IMR-90 (cell line): ENCODE measurements around the gene ACADS. TPM values are rescaled to one million over a fixed set of nuclear protein-coding genes. Genes with fewer than 3 reads are reported as not detected.

Experiments used
- ATAC-seq: fragments of 200-7000 bp; cut with Tn5 transposase; 2 replicates; pipeline ENCODE4 v1.9.1; 2020; ENCODE audit warnings: low read depth, mild to moderate bottlenecking, moderate library complexity
- BruUV-seq: library from RNA; stranded (reverse); fragments of 400-500 nt; replicated peaks from 2 replicates; lab custom pipeline; 2021; lab: Mats Ljungman, UMichigan
- CTCF ChIA-PET: fragments of 300-600 bp; formaldehyde crosslinking; extraction: SDS; loops from one replicate; lab custom pipeline; 2021; ENCODE audit warnings: antibody characterized with exemption; lab: Yijun Ruan, JAX
- POLR2A ChIA-PET: fragments of 300-600 bp; sonication (Branson Sonifier 250); formaldehyde crosslinking; loops from one replicate; lab custom pipeline; 2022; ENCODE audit warnings: antibody characterized with exemption; ENCODE audit not compliant: unreplicated experiment; lab: Charles Lee
- DNase-seq: peaks from one replicate; pipeline ENCODE4 v3.0.0; 2013
- H2AFZ ChIP-seq: replicated peaks from 2 replicates; pipeline ENCODE3; 2013; ENCODE audit warnings: low read length, mild to moderate bottlenecking; ENCODE audit not compliant: poor library complexity
- H2AK5ac ChIP-seq: 2 replicates; pipeline ENCODE4 v1.6.1; 2013; ENCODE audit warnings: low read depth, low read length, inconsistent platforms
- H2AK9ac ChIP-seq: replicated peaks from 2 replicates; pipeline ENCODE3; 2013; ENCODE audit warnings: mild to moderate bottlenecking, low read depth, low read length, moderate library complexity; ENCODE audit not compliant: poor library complexity
- H2BK120ac ChIP-seq: 2 replicates; pipeline ENCODE4 v1.6.1; 2013; ENCODE audit warnings: low read depth, low read length, inconsistent platforms
- H2BK15ac ChIP-seq: 3 replicates; pipeline ENCODE4 v1.6.1; 2013; ENCODE audit warnings: low read depth, low read length, inconsistent platforms
- H2BK20ac ChIP-seq: 2 replicates; pipeline ENCODE4 v1.6.1; 2013; ENCODE audit warnings: low read depth, mild to moderate bottlenecking, inconsistent platforms, low read length, moderate library complexity
- H2BK5ac ChIP-seq: 2 replicates; pipeline ENCODE4 v1.6.1; 2013; ENCODE audit warnings: mild to moderate bottlenecking, low read depth, low read length, inconsistent platforms; ENCODE audit not compliant: poor library complexity, severe bottlenecking
- H3K14ac ChIP-seq: replicated peaks from 2 replicates; pipeline ENCODE4 v1.6.1; 2013; ENCODE audit warnings: low read depth, low read length, inconsistent platforms
- H3K18ac ChIP-seq: 2 replicates; pipeline ENCODE4 v1.6.1; 2013; ENCODE audit warnings: low read depth, low read length, control low read depth
- H3K23ac ChIP-seq: 2 replicates; pipeline ENCODE4 v1.6.1; 2013; ENCODE audit warnings: low read depth, low read length, inconsistent platforms
- H3K27ac ChIP-seq: 2 replicates; pipeline ENCODE4 v1.5.1; 2013; ENCODE audit warnings: mild to moderate bottlenecking, control low read depth, low read length; ENCODE audit not compliant: insufficient read depth
- H3K27me3 ChIP-seq: 2 replicates; pipeline ENCODE4 v1.6.1; 2013; ENCODE audit warnings: low read length; ENCODE audit not compliant: control insufficient read depth, insufficient read depth
- H3K36me3 ChIP-seq: 2 replicates; pipeline ENCODE4 v1.6.1; 2013; ENCODE audit warnings: low read length, mixed read lengths; ENCODE audit not compliant: control insufficient read depth, insufficient read depth
- H3K4ac ChIP-seq: 2 replicates; pipeline ENCODE4 v1.6.1; 2013; ENCODE audit warnings: low read depth, low read length, inconsistent platforms
- H3K4me1 ChIP-seq: 2 replicates; pipeline ENCODE4 v1.6.1; 2013; ENCODE audit warnings: low read length, mixed read lengths; ENCODE audit not compliant: control insufficient read depth, insufficient read depth
- H3K4me2 ChIP-seq: 2 replicates; pipeline ENCODE4 v1.6.1; 2013; ENCODE audit warnings: low read depth, mild to moderate bottlenecking, control low read depth, low read length, moderate library complexity
- H3K4me3 ChIP-seq: 2 replicates; pipeline ENCODE4 v1.5.1; 2013; ENCODE audit warnings: low read depth, mild to moderate bottlenecking, control low read depth, low read length, moderate library complexity; ENCODE audit not compliant: insufficient read depth
- H3K56ac ChIP-seq: 2 replicates; pipeline ENCODE4 v1.6.1; 2013; ENCODE audit warnings: low read length, inconsistent platforms; ENCODE audit not compliant: insufficient read depth; ENCODE audit errors: extremely low read depth
- H3K79me1 ChIP-seq, 2 experiments: 2 replicates each; pipeline ENCODE4 v1.6.1; 2013; ENCODE audit warnings: low read length in 2 of 2, inconsistent platforms in 1 of 2, low read depth in 1 of 2
- H3K9ac ChIP-seq: 2 replicates; pipeline ENCODE4 v1.6.1; 2013; ENCODE audit warnings: low read depth, low read length, control low read depth
- H3K9me1 ChIP-seq: 2 replicates; pipeline ENCODE4 v1.6.1; 2013; ENCODE audit warnings: low read length, inconsistent platforms; ENCODE audit not compliant: insufficient read depth
- H3K9me3 ChIP-seq: 2 replicates; pipeline ENCODE4 v1.6.1; 2013; ENCODE audit warnings: low read length; ENCODE audit not compliant: control insufficient read depth, insufficient read depth
- H4K20me1 ChIP-seq: 2 replicates; pipeline ENCODE4 v1.6.1; 2013; ENCODE audit warnings: low read length, inconsistent platforms; ENCODE audit not compliant: insufficient read depth
- H4K5ac ChIP-seq: 2 replicates; pipeline ENCODE4 v1.6.1; 2013; ENCODE audit warnings: mild to moderate bottlenecking, low read depth, low read length, control low read depth
- H4K8ac ChIP-seq, 2 experiments: 2 replicates each; pipeline ENCODE4 v1.6.1; 2013; ENCODE audit warnings: low read depth in 2 of 2, low read length in 2 of 2, control low read depth in 1 of 2, inconsistent platforms in 1 of 2
- H4K91ac ChIP-seq: 2 replicates; pipeline ENCODE4 v1.6.1; 2013; ENCODE audit warnings: low read depth, low read length, inconsistent platforms; ENCODE audit not compliant: insufficient read depth
- FOS ChIP-seq: fragments of 150-350 bp; IDR thresholded peaks from 2 replicates; pipeline ENCODE4 v1.6.1; 2016; ENCODE audit warnings: low read depth, low read length
- MAFK ChIP-seq: IDR thresholded peaks from 2 replicates; pipeline ENCODE4 v1.6.1; 2012; ENCODE audit warnings: low read depth, low read length, improper control_type of control experiment
- MXI1 ChIP-seq: IDR thresholded peaks from 2 replicates; pipeline ENCODE4 v1.6.1; 2012; ENCODE audit warnings: low read depth, mild to moderate bottlenecking, low read length, moderate library complexity, borderline replicate concordance
- RFX5 ChIP-seq: IDR thresholded peaks from 2 replicates; pipeline ENCODE4 v1.8.0; 2012; ENCODE audit warnings: low read depth, mild to moderate bottlenecking, low read length, moderate library complexity
- WGBS, 2 experiments: methylation state at CpG; one replicate each; pipeline versions ENCODE4 v1.1.5 to v1.1.7; 2013; ENCODE audit warnings: missing lambda C conversion rate in 2 of 2; ENCODE audit not compliant: insufficient read length in 1 of 2; ENCODE audit errors: extremely low coverage in 2 of 2; 5-methylcytosine and 5-hydroxymethylcytosine counted together
- dilution Hi-C: fragments of 300-500 bp; cut with HindIII; formaldehyde crosslinking; loops from one replicate; pipeline ENCODE4 v1.14.3; 2018; ENCODE audit warnings: low sequenced_read_pairs; ENCODE audit not compliant: unreplicated experiment
- in situ Hi-C: fragments of 300-500 bp; cut with MboI; formaldehyde crosslinking; loops from 3 replicates; pipeline ENCODE4 v1.14.3; 2019; ENCODE audit warnings: low sequenced_read_pairs, inconsistent platforms, mixed read lengths
- intact Hi-C: fragments of 100-400 bp; cut with micrococcal nuclease; formaldehyde crosslinking; loops from 2 replicates; pipeline ENCODE4 v1.10.0; 2022
- polyA plus RNA-seq, 3 experiments: library from polyadenylated mRNA; depleted of rRNA; stranded (reverse); fragments of >200 nt; gene quantifications; 2 replicates each; pipeline ENCODE4 v1.2.3, GENCODE V29; 2012; ENCODE audit warnings: low replicate concordance in 1 of 3
- total RNA-seq: library from RNA; depleted of rRNA; stranded (reverse); fragments of >200 nt; gene quantifications from 2 replicates; pipeline ENCODE4 v1.2.3, GENCODE V29; 2012
- TF ChIP-seq, protein P1 (sequence below): conservative IDR thresholded peaks from 2 replicates; pipeline ENCODE4 v1.5.1; 2012; ENCODE audit warnings: mild to moderate bottlenecking, low read depth, low read length, improper control_type of control experiment
- TF ChIP-seq, protein P2 (sequence below): fragments of 150-350 bp; IDR thresholded peaks from 2 replicates; pipeline ENCODE4 v1.6.1; 2017; ENCODE audit warnings: mild to moderate bottlenecking, antibody characterized with exemption, low read length, low read depth

ACADS gene
- total and polyA plus RNA-seq, 2 of the 4 experiments (the other 2 are of a cell fraction): 2.9 to 5.5 TPM

DNA sequence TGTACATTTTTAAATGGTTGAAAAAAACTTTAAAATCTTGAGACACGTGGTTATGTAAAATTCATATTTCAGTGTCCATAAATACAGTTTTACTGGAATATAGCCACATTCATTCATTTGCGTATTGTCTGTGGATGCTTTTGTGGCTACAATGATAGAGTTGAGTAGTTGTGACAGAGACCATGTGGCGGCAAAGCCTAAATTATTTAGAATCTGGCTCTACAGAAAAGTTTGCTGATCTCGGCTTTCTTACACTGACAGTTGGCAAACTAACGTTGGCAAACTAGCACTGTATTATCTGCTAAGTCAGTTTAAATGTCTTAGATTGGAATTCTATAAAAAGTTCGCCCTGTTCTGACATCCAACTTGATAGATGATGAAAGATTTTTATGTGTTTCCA lies 13.0 kb upstream of the ACADS start:
- H3K4me2 ChIP-seq: no peak overlapping the region
- no peak overlapping the region for H3K18ac ChIP-seq
- no TSS peak for BruUV-seq
- no CpG with 5 or more reads among the region's 6 CpGs for WGBS, 2 experiments
- peaks cover 25 to 43% of the 10 kb centered on the region in 2 experiments for H3K79me1 ChIP-seq
- no peak overlapping the region for H3K27ac ChIP-seq
- H3K4ac ChIP-seq: no peak overlapping the region
- H4K8ac ChIP-seq: no peak overlapping the region
- TF ChIP-seq FOS (no peak), MAFK (peak; percentile 76), RFX5 (no peak), MXI1 (no peak)
- TF ChIP-seq, protein P1, sequence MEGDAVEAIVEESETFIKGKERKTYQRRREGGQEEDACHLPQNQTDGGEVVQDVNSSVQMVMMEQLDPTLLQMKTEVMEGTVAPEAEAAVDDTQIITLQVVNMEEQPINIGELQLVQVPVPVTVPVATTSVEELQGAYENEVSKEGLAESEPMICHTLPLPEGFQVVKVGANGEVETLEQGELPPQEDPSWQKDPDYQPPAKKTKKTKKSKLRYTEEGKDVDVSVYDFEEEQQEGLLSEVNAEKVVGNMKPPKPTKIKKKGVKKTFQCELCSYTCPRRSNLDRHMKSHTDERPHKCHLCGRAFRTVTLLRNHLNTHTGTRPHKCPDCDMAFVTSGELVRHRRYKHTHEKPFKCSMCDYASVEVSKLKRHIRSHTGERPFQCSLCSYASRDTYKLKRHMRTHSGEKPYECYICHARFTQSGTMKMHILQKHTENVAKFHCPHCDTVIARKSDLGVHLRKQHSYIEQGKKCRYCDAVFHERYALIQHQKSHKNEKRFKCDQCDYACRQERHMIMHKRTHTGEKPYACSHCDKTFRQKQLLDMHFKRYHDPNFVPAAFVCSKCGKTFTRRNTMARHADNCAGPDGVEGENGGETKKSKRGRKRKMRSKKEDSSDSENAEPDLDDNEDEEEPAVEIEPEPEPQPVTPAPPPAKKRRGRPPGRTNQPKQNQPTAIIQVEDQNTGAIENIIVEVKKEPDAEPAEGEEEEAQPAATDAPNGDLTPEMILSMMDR: no peak
- TF ChIP-seq, protein P2, sequence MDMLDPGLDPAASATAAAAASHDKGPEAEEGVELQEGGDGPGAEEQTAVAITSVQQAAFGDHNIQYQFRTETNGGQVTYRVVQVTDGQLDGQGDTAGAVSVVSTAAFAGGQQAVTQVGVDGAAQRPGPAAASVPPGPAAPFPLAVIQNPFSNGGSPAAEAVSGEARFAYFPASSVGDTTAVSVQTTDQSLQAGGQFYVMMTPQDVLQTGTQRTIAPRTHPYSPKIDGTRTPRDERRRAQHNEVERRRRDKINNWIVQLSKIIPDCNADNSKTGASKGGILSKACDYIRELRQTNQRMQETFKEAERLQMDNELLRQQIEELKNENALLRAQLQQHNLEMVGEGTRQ: no peak
- H3K9me1 ChIP-seq: peaks cover 11% of the 10 kb centered on the region
- no peak overlapping the region for H2BK5ac ChIP-seq
- H3K4me1 ChIP-seq: peaks cover 3% of the 10 kb centered on the region
- dilution Hi-C loops (no loop called here), intact Hi-C loops (loop anchor here (5.0 kb wide), 2 partner anchors 260 to 385 kb away; partner anchors contain the start of gene PLA2G1B), in situ Hi-C loops (loop anchor here (5.0 kb wide), 1 partner anchor 130 kb away; the partner anchor contains the start of gene POP5)
- H3K36me3 ChIP-seq: peaks cover 20% of the 10 kb centered on the region
- H4K20me1 ChIP-seq: peaks cover 5% of the 10 kb centered on the region; the same call in 1 of the 2 replicates
- H2BK120ac ChIP-seq: no peak overlapping the region
- no peak overlapping the region for H3K56ac ChIP-seq
- H2AK5ac ChIP-seq: no peak overlapping the region
- no peaks in the 10 kb centered on the region for H3K9me3 ChIP-seq
- no peak overlapping the region for H2BK15ac ChIP-seq
- ATAC-seq (no peak), DNase-seq (no peak)
- no peak overlapping the region for H2AFZ ChIP-seq
- no peak overlapping the region for H3K4me3 ChIP-seq
- H3K27me3 ChIP-seq: no peaks in the 10 kb centered on the region
- H4K91ac ChIP-seq: no peak overlapping the region
- H2BK20ac ChIP-seq: no peak overlapping the region
- H3K23ac ChIP-seq: no peak overlapping the region
- ChIA-PET CTCF (no interaction called here), POLR2A (no interaction called here)
- H3K14ac ChIP-seq: no peak overlapping the region
- H4K5ac ChIP-seq: no peak overlapping the region
- no peak overlapping the region for H2AK9ac ChIP-seq
- no peak overlapping the region for H3K9ac ChIP-seq
